Prostate gland (tissue), 2 donors: ENCODE data around the gene PDK3. TPM values are rescaled to one million over a fixed set of nuclear protein-coding genes. Genes with fewer than 3 reads are reported as not detected.

ENCODE experiments used
- DNase-seq: peaks from one replicate; pipeline ENCODE4 v3.0.0-alpha.2; 2019; ENCODE audit warnings: low spot score
- H3K27ac ChIP-seq, 2 donors: fragments of 200-600 bp; sonication (generic); 2 replicates each; pipeline ENCODE4 v1.5.1; 2017 to 2019
- H3K27me3 ChIP-seq: fragments of 200-600 bp; sonication (generic); replicated peaks from 2 replicates; pipeline ENCODE4 v1.5.1; 2019; ENCODE audit not compliant: insufficient read depth
- H3K36me3 ChIP-seq, 2 donors: fragments of 200-600 bp; sonication (generic); 1 replicate in 1 of 2; 2 replicates in 1 of 2; pipeline versions ENCODE4 v1.5.1 to v1.8.1; 2017 to 2019
- H3K4me1 ChIP-seq: fragments of 200-600 bp; sonication (generic); replicated peaks from 2 replicates; pipeline ENCODE4 v1.5.1; 2019
- H3K4me3 ChIP-seq, 2 donors: fragments of 200-600 bp; sonication (generic); 2 replicates each; pipeline ENCODE4 v1.5.1; 2017 to 2019
- H3K9me3 ChIP-seq: fragments of 200-600 bp; sonication (generic); 2 replicates; pipeline ENCODE4 v1.5.1; 2017
- CTCF ChIP-seq, 4 experiments: fragments of 200-600 bp in 2 of 4; fragments of 450-650 bp in 2 of 4; sonication (generic) in 2 of 4; IDR thresholded peaks; 1 replicate in 3 of 4; 2 replicates in 1 of 4; pipeline ENCODE4 v1.5.1; 2016 to 2019; ENCODE audit warnings: antibody characterized with exemption in 4 of 4, mild to moderate bottlenecking in 2 of 4, moderate library complexity in 2 of 4
- POLR2A ChIP-seq: fragments of 450-650 bp; IDR thresholded peaks from one replicate; pipeline ENCODE4 v1.6.1; 2016; ENCODE audit warnings: antibody characterized with exemption, mild to moderate bottlenecking
- POLR2AphosphoS5 ChIP-seq: sonication (generic); formaldehyde crosslinking; IDR thresholded peaks from one replicate; pipeline ENCODE4 v1.6.1; 2017; ENCODE audit warnings: antibody characterized with exemption
- WGBS: methylation state at CpG from one replicate; pipeline ENCODE4 v1.1.5; 2018; 5-methylcytosine and 5-hydroxymethylcytosine counted together
- intact Hi-C: fragments of 100-400 bp; cut with DNase I; formaldehyde crosslinking; loops from one replicate; pipeline ENCODE4 v1.14.2; 2022
- total RNA-seq, 2 donors: library from RNA; depleted of rRNA; stranded (reverse); fragments of >200 nt; gene quantifications; one replicate each; pipeline ENCODE4 v1.1.0, GENCODE V29; 2016

The PDK3 gene
- total RNA-seq, 2 donors from 2014 or later = 41.6 to 54.3 TPM

GRCh38 chrX:24465532-24465865, 413 bp downstream of the PDK3 start:
- no peaks in the 10 kb centered on the region for H3K27me3 ChIP-seq
- intact Hi-C loops = no loop called here
- H3K9me3 ChIP-seq = no peaks in the 10 kb centered on the region
- DNase-seq = no peak
- H3K4me1 ChIP-seq = no peaks in the 10 kb centered on the region
- 2% methylated on average over 24 of the region's 25 CpGs for WGBS
- no peaks in the 10 kb centered on the region for H3K36me3 ChIP-seq
- H3K4me3 ChIP-seq = peak overlapping the region; percentile 56 to 66
- H3K27ac ChIP-seq = peak overlapping the region; percentile 77 to 82
- TF ChIP-seq POLR2AphosphoS5 = no peak
- TF ChIP-seq POLR2A = no peak

- Histone ChIP-seq H3K9me3 (no peaks in the 10 kb centered on the region), H3K4me1 (no peaks in the 10 kb centered on the region), H3K36me3 (no peaks in the 10 kb centered on the region), H3K27me3 (no peaks in the 10 kb centered on the region), H3K27ac (peak overlapping the region in 1 of 2 donors; percentile 82), H3K4me3 (peak overlapping the region; percentile 56 to 66)
- 15% methylated on average over 11 of the region's 11 CpGs for WGBS
- DNase-seq = no peak
- intact Hi-C loops = no loop called here
- TF ChIP-seq POLR2AphosphoS5 (no peak), POLR2A (no peak), CTCF (IDR thresholded peaks at IDR 0.05) (no peak)
Observed at GRCh38 chrX:24466025-24466424, 939 bp downstream of the PDK3 start.

- Histone ChIP-seq H3K4me3 (no peak overlapping the region), H3K9me3 (no peaks in the 10 kb centered on the region), H3K4me1 (no peaks in the 10 kb centered on the region), H3K27me3 (no peaks in the 10 kb centered on the region), H3K27ac (no peak overlapping the region), H3K36me3 (no peaks in the 10 kb centered on the region)
- intact Hi-C loops = no loop called here
- 22% methylated on average over 1 of the region's 1 CpG for WGBS
- DNase-seq = no peak
- no peak for TF ChIP-seq POLR2A
- TF ChIP-seq POLR2AphosphoS5 = no peak
- TF ChIP-seq CTCF (IDR thresholded peaks at IDR 0.05) = no peak
Observed at GRCh38 chrX:24468245-24468644, 3.2 kb downstream of the PDK3 start.

GRCh38 chrX:24471808-24472207, 6.7 kb downstream of the PDK3 start:
- Histone ChIP-seq H3K4me3 (no peak overlapping the region), H3K9me3 (no peaks in the 10 kb centered on the region), H3K27me3 (no peaks in the 10 kb centered on the region), H3K36me3 (no peaks in the 10 kb centered on the region), H3K27ac (no peak overlapping the region), H3K4me1 (no peaks in the 10 kb centered on the region)
- no peak for DNase-seq
- TF ChIP-seq CTCF (IDR thresholded peaks at IDR 0.05) (no peak), POLR2AphosphoS5 (no peak), POLR2A (no peak)
- WGBS = 60% methylated on average over 2 of the region's 2 CpGs
- intact Hi-C loops = no loop called here

- H3K27me3 ChIP-seq = no peaks in the 10 kb centered on the region
- no peaks in the 10 kb centered on the region for H3K9me3 ChIP-seq
- 99% methylated on average over 6 of the region's 6 CpGs for WGBS
- DNase-seq = no peak
- TF ChIP-seq CTCF (IDR thresholded peaks at IDR 0.05) (no peak), POLR2A (no peak), POLR2AphosphoS5 (no peak)
- H3K4me3 ChIP-seq = no peak overlapping the region
- intact Hi-C loops = no loop called here
- H3K4me1 ChIP-seq = no peaks in the 10 kb centered on the region
- H3K36me3 ChIP-seq = no peaks in the 10 kb centered on the region
- H3K27ac ChIP-seq = no peak overlapping the region
Observed at GRCh38 chrX:24475480-24475879, 10.4 kb downstream of the PDK3 start.
